Esophagus muscularis mucosa (tissue), 4 donors: Measurements from ENCODE around the gene WIF1. TPM values are rescaled to one million over a fixed set of nuclear protein-coding genes. Genes with fewer than 3 reads are reported as not detected.

Experiments
- DNase-seq: peaks from one replicate; pipeline ENCODE4 v3.0.0-alpha.2; 2017; ENCODE audit errors: extremely low spot score
- H3K27ac ChIP-seq, 4 donors: fragments of 200-600 bp; sonication (generic); replicated peaks in 1 of 4; 1 replicate in 3 of 4; 2 replicates in 1 of 4; pipeline ENCODE4 v1.5.1; 2016 to 2019; ENCODE audit warnings: mild to moderate bottlenecking in 1 of 4
- H3K27me3 ChIP-seq, 4 donors: fragments of 200-600 bp; sonication (generic); one replicate each; pipeline versions ENCODE4 v1.5.1 to v1.6.0; 2016 to 2019
- H3K36me3 ChIP-seq, 4 donors: fragments of 200-600 bp; sonication (generic); one replicate each; pipeline ENCODE4 v1.5.1; 2016 to 2019
- H3K4me1 ChIP-seq, 4 donors: fragments of 200-600 bp; sonication (generic); one replicate each; pipeline ENCODE4 v1.5.1; 2016 to 2019
- H3K4me3 ChIP-seq, 4 donors: fragments of 200-600 bp; sonication (generic); 1 replicate in 2 of 4; 2 replicates in 2 of 4; pipeline ENCODE4 v1.5.1; 2016 to 2019; ENCODE audit warnings: mild to moderate bottlenecking in 4 of 4, moderate library complexity in 1 of 4
- H3K9me3 ChIP-seq, 4 donors: fragments of 200-600 bp; sonication (generic); 1 replicate in 3 of 4; 2 replicates in 1 of 4; pipeline ENCODE4 v1.5.1; 2016 to 2019
- EP300 ChIP-seq: sonication (generic); formaldehyde crosslinking; IDR thresholded peaks from one replicate; pipeline ENCODE4 v1.6.1; 2017; ENCODE audit warnings: antibody characterized with exemption
- POLR2A ChIP-seq: fragments of 450-650 bp; IDR thresholded peaks from one replicate; pipeline ENCODE4 v1.6.1; 2017; ENCODE audit warnings: antibody characterized with exemption, moderate library complexity, mild to moderate bottlenecking, low read depth
- POLR2AphosphoS5 ChIP-seq, 2 donors: sonication (generic); formaldehyde crosslinking; IDR thresholded peaks; one replicate each; pipeline ENCODE4 v1.6.1; 2017; ENCODE audit warnings: antibody characterized with exemption in 2 of 2
- WGBS: methylation state at CpG from one replicate; pipeline ENCODE4 v1.1.5; 2018; 5-methylcytosine and 5-hydroxymethylcytosine counted together
- intact Hi-C: fragments of 100-400 bp; cut with DNase I; formaldehyde crosslinking; loops from one replicate; pipeline ENCODE4 v1.15.1; 2023
- small RNA-seq, 3 donors: library from RNA; depleted of rRNA; stranded (forward); fragments of <200 nt; gene quantifications; one replicate each; pipeline ENCODE3, GENCODE V24; 2016
- total RNA-seq, 4 donors: library from RNA; depleted of rRNA; stranded (reverse); fragments of >200 nt; gene quantifications; one replicate each; pipeline versions ENCODE4 v1.1.0 to v1.2.1, GENCODE V29; 2016
- TF ChIP-seq, protein P1 (sequence below), 3 experiments: fragments of 200-600 bp in 2 of 3; fragments of 450-650 bp in 1 of 3; sonication (generic) in 2 of 3; IDR thresholded peaks; one replicate each; pipeline ENCODE4 v1.5.1; 2017 to 2019; ENCODE audit warnings: antibody characterized with exemption in 3 of 3, mild to moderate bottlenecking in 2 of 3, moderate library complexity in 1 of 3

The WIF1 gene
- total RNA-seq, 4 donors from 2014 or later = 0.11 to 1.2 TPM; not detected in 2

DNA sequence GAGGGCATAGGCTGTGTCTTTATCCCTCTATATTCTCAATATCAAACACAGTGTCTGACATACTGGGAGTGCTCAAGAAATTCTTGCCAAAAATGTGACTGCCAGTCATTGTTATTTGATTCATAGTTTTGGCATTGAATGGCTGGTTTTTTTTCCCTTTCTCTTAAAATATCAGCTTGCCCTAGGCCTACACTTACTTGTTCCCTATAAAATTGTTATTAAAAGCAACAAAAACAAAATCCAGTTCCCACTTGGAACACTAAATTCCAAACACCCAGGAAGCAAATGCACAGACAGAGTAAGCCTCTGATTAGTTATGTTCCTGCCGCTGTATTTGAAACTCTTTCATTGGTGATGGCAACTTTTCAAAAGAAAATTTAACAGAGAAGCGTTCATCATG is 110.7 kb downstream of the WIF1 start:
- WGBS = 46% methylated on average over 2 of the region's 2 CpGs
- no peaks in the 10 kb centered on the region for H3K36me3 ChIP-seq
- no peaks in the 10 kb centered on the region for H3K27me3 ChIP-seq
- H3K4me1 ChIP-seq = no peaks in the 10 kb centered on the region
- DNase-seq = no peak
- TF ChIP-seq POLR2AphosphoS5 (IDR thresholded peaks at IDR 0.05) (no peak), POLR2A (no peak), EP300 (no peak)
- TF ChIP-seq, protein P1, sequence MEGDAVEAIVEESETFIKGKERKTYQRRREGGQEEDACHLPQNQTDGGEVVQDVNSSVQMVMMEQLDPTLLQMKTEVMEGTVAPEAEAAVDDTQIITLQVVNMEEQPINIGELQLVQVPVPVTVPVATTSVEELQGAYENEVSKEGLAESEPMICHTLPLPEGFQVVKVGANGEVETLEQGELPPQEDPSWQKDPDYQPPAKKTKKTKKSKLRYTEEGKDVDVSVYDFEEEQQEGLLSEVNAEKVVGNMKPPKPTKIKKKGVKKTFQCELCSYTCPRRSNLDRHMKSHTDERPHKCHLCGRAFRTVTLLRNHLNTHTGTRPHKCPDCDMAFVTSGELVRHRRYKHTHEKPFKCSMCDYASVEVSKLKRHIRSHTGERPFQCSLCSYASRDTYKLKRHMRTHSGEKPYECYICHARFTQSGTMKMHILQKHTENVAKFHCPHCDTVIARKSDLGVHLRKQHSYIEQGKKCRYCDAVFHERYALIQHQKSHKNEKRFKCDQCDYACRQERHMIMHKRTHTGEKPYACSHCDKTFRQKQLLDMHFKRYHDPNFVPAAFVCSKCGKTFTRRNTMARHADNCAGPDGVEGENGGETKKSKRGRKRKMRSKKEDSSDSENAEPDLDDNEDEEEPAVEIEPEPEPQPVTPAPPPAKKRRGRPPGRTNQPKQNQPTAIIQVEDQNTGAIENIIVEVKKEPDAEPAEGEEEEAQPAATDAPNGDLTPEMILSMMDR (IDR thresholded peaks at IDR 0.05) = no peak
- no peak overlapping the region for H3K4me3 ChIP-seq
- no peaks in the 10 kb centered on the region for H3K9me3 ChIP-seq
- intact Hi-C loops = no loop called here
- no peak overlapping the region for H3K27ac ChIP-seq

DNA sequence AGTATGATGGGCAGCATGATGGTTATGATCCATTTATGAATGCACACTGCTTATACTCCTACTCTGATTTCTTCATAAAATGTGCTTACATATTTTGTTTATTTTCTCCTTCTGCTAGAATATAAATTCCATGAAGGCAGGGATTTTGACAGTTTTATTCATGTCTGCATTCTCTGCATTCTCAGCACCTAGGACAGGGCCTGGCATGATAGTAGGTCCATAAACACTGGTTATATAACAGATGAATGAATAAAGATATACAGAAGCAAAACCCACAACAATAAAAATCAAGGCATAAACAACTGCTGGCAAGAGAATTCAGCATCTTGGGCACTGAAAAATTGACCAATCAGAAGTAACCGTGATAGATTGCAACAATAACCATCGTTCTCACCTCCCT is 115.4 kb downstream of the WIF1 start:
- H3K4me1 ChIP-seq = no peaks in the 10 kb centered on the region
- TF ChIP-seq POLR2AphosphoS5 (IDR thresholded peaks at IDR 0.05) = no peak
- TF ChIP-seq, protein P1 (IDR thresholded peaks at IDR 0.05) = no peak
- no peak for TF ChIP-seq POLR2A
- TF ChIP-seq EP300 = no peak
- H3K27ac ChIP-seq = no peak overlapping the region
- H3K27me3 ChIP-seq = no peaks in the 10 kb centered on the region
- 95% methylated on average over 2 of the region's 2 CpGs for WGBS
- no peak for DNase-seq
- H3K9me3 ChIP-seq = no peaks in the 10 kb centered on the region
- H3K4me3 ChIP-seq = no peak overlapping the region
- no peaks in the 10 kb centered on the region for H3K36me3 ChIP-seq
- intact Hi-C loops = no loop called here

DNA sequence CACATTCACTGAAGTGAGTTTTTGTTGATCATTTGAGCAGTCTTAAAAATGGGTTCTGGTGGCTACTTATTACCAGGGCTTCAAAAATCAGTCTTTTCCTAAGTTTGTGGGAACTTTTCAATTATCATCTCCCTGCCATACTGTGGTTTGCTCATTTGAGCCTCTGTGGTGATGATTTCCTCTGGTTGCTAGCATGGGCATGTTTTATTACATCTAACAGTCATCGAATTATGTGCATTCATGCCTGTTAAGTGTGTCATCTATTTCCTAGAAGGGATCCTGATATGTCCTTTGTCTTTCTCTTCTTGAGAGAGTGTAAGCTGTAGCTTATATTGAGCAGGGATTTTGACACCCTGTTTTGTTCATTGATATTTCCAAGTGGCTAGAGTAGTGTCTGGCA is 116.8 kb downstream of the WIF1 start:
- H3K4me3 ChIP-seq = no peak overlapping the region
- TF ChIP-seq POLR2AphosphoS5 (IDR thresholded peaks at IDR 0.05) (no peak), EP300 (no peak), POLR2A (no peak)
- TF ChIP-seq, protein P1 (IDR thresholded peaks at IDR 0.05) = no peak
- no peaks in the 10 kb centered on the region for H3K4me1 ChIP-seq
- no peak overlapping the region for H3K27ac ChIP-seq
- DNase-seq = no peak
- no peaks in the 10 kb centered on the region for H3K36me3 ChIP-seq
- 85% methylated on average over 1 of the region's 1 CpG for WGBS
- no peaks in the 10 kb centered on the region for H3K9me3 ChIP-seq
- H3K27me3 ChIP-seq = no peaks in the 10 kb centered on the region
- intact Hi-C loops = no loop called here

Small RNA genes lying within 50 kb of the gene (small RNA-seq; reads per million reads assigned to genes)
- 0 to 0.17 (median 0) reads per million in 3 donors for gene RNU6-166P

Other genes starting within 250 kb of the WIF1 start
- 10 to 100 TPM; 26.6 to 39.0 (median 29.3) TPM for gene LEMD3, start 48.3 kb upstream of the WIF1 start, total RNA-seq
- gene MSRB3, start 157.4 kb upstream of the WIF1 start, total RNA-seq = 100 to 1,000 TPM; 213 to 325 (median 288) TPM